Mucosa of descending colon (tissue), 3 donors: ENCODE data around the gene KIF17. TPM values are rescaled to one million over a fixed set of nuclear protein-coding genes. Genes with fewer than 3 reads are reported as not detected.
A peak's percentile ranks its signal among the peaks of the same experiment; 100 is the strongest.

Experiments used
- ATAC-seq: fragments of 200-7000 bp; cut with Tn5 transposase; one replicate; pipeline ENCODE4 v1.9.1; 2020; ENCODE audit warnings: mild to moderate bottlenecking, moderate library complexity
- DNase-seq, 3 donors: peaks; one replicate each; pipeline ENCODE4 v3.0.0-alpha.2; 2020
- H3K36me3 ChIP-seq: fragments of 200-600 bp; one replicate; pipeline ENCODE4 v1.8.0; 2021; ENCODE audit warnings: low read depth, mild to moderate bottlenecking
- H3K4me1 ChIP-seq: fragments of 200-600 bp; one replicate; pipeline ENCODE4 v1.8.0; 2021; ENCODE audit warnings: low read depth, mild to moderate bottlenecking
- H3K4me3 ChIP-seq: fragments of 200-600 bp; one replicate; pipeline ENCODE4 v1.8.0; 2021; ENCODE audit warnings: mild to moderate bottlenecking
- H3K9me3 ChIP-seq: fragments of 200-600 bp; one replicate; pipeline ENCODE4 v1.8.0; 2021; ENCODE audit warnings: mild to moderate bottlenecking
- CTCF ChIP-seq: fragments of 200-600 bp; IDR thresholded peaks from one replicate; pipeline ENCODE4 v1.8.0; 2022; ENCODE audit warnings: antibody characterized with exemption, mild to moderate bottlenecking
- intact Hi-C, 2 donors: fragments of 100-400 bp; cut with DNase I in 1 of 2; cut with micrococcal nuclease in 1 of 2; formaldehyde crosslinking; loops; one replicate each; pipeline versions ENCODE4 v1.11.0 to v1.11.1; 2022; cut with DNase I, micrococcal nuclease
- total RNA-seq, 3 donors: library from RNA; stranded (reverse); fragmentation: NEBNext Ultra II Directional in 2 of 3; extraction: Animal tissue kit (Norgen Biotek cat#: 25700) in 2 of 3; gene quantifications; one replicate each; pipeline versions ENCODE4 v1.2.1 to v1.2.4, GENCODE V29; 2021 to 2023
- donor health status: DM: no; HTN: no; CAD: no; lungs with moderate emphysema.
- donor health status: DM: no; HTN: no; CAD: no.
- donor health status: DM: no; HTN: yes; CAD: no.

Gene KIF17
- total RNA-seq, 3 donors from 2014 or later = 0.20 to 0.63 (median 0.53) TPM

- DNase-seq (no peak), ATAC-seq (no peak)
- no peak for TF ChIP-seq CTCF
- intact Hi-C loops = no loop called here
- Histone ChIP-seq H3K4me3 (no peak overlapping the region), H3K4me1 (peaks cover 17% of the 10 kb centered on the region), H3K36me3 (no peaks in the 10 kb centered on the region), H3K9me3 (no peaks in the 10 kb centered on the region)
Observed at GRCh38 chr1:20615946-20616846, 101.6 kb downstream of the KIF17 start.

DNA sequence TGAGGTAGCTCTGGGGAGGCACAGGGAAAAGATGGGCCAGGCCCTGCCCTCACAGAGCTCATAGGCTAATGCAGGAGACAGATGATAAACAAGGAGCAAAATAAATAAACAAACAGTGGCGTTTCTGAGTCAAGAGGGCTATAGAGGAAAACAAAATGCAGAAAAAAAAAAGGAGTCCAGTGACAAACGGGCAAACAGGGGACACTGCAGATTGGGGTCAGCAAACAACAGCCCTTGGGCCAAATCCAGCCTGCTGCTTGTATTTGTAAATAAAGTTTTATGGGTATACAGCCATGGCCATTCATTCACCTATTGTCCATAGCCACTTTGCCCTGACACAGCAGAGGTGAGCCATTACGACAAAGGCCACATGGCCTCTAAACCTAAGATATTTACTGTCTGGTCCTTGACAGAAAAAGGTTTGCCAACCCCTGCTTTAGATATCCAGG is 103.7 kb downstream of the KIF17 start:
- no peak overlapping the region for H3K4me3 ChIP-seq
- DNase-seq (peak in 1 of 3 donors; percentile 18), ATAC-seq (no peak)
- H3K36me3 ChIP-seq = no peaks in the 10 kb centered on the region
- peaks cover 17% of the 10 kb centered on the region for H3K4me1 ChIP-seq
- TF ChIP-seq CTCF = no peak
- H3K9me3 ChIP-seq = no peaks in the 10 kb centered on the region
- intact Hi-C loops = no loop called here

Other genes with a start within 250 kb of the KIF17 start
- gene CAMK2N1, start 231.8 kb downstream of the KIF17 start, total RNA-seq = 100 to 1,000 TPM; 162 to 274 (median 163) TPM
- gene MUL1, start 209.9 kb downstream of the KIF17 start, total RNA-seq = 10 to 100 TPM; 31.5 to 44.9 (median 44.7) TPM
- under 1 TPM; 0.14 to 0.92 (median 0.43) TPM for gene FAM43B, start 165.4 kb downstream of the KIF17 start, total RNA-seq
- 10 to 100 TPM; 33.9 to 63.8 (median 60.9) TPM for gene CDA, start 128.9 kb downstream of the KIF17 start, total RNA-seq
- gene PINK1, start 84.5 kb downstream of the KIF17 start, total RNA-seq = 100 to 1,000 TPM in 2 of 3 donors, 10 to 100 TPM in 1; 75.4 to 141 (median 111) TPM
- gene DDOST, start 56.6 kb downstream of the KIF17 start, total RNA-seq = 100 to 1,000 TPM; 103 to 263 (median 159) TPM
- gene SH2D5, start 14.7 kb upstream of the KIF17 start, total RNA-seq = under 1 TPM in 2 of 3 donors, not detected in 1; 0.07 to 0.09 TPM
- gene HP1BP3, start 69.3 kb upstream of the KIF17 start, total RNA-seq = 100 to 1,000 TPM; 168 to 276 (median 246) TPM